8988T (cell line): ENCODE measurements around the gene RFTN2.
"Not testable (repeated sequence)": the region's sequence is repeated elsewhere in the genome, so short reads cannot be mapped to it uniquely, and the experiment has no call there.

Experiments used
- DNase-seq: peaks from one replicate; pipeline ENCODE4 v3.0.0; 2011

Gene RFTN2

DNA sequence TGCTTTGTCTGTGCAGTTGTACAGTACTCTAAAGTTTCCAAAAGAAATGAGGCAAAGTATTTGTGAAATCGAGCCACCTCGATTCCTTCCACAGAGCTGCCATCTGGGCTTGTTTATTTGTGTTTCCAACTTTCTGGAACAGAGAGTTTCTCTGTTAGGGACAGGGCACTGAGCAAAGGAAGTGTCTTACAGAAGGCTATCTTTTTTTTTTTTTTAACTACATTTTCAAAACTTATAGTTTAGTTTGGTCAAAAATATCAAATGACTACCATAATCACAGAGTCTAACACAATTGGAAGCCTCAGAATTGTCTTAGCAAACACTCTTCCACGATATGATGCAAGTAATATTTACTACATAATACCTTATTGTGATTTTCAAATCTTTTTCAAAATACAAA lies 796 bp downstream of the RFTN2 start:
- DNase-seq: no peak

DNA sequence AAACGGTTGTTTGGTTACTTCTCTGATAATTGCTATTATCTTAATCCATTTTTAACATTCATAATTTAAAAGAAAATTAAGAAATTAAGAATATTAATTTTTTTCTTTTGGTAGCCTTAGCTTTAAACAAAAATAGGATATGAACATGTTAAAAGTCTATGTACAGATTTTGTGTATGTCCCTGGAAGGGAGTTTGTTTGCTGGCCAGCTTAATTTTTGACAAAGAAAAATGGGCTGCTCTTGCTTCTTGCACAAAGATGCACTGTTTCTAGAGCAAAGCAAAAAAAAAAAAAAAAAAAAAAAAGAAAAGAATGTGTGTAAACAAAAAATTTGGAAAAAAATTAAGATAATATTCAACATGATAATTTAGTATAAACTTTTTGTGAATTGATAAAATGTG lies 1.3 kb downstream of the RFTN2 start:
- DNase-seq: no peak

DNA sequence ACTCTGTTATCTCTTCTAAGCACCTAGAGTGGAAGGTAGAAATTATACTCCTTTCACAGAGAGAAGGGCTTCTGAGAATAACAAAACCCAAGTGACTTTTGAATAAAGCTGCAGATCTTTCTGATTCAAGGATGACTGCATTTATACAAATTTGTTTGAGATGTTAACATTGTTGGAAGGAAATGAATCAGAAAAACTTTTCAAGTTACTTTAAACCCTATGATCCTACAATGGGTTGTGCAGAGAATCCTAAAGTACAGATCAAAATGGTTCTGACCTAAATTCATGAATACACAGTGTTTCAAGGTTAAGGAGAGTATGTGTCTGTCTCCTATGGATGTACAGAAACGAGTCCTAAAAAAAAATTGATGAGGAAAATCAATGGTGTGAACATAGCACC lies 1.8 kb downstream of the RFTN2 start:
- no peak for DNase-seq

DNA sequence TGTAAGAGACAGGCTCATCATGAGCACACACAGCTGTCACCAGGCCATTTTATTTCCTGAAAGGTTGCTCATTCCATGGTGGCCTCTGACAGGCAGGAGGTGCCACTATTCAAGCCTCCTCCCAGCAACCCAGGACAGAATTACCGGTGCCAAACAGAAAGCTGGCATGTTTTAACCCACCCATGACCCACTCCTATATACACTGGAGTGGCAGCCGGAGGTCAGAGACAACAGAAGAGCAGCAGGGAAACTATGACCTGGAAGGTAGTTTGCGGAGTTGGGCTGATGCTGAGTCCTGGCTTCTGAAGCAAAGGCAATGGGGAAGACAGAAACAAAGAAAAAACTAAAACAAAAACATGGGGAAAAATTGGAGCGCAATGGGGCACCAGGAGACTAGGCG lies 2.3 kb downstream of the RFTN2 start:
- DNase-seq: no peak

DNA sequence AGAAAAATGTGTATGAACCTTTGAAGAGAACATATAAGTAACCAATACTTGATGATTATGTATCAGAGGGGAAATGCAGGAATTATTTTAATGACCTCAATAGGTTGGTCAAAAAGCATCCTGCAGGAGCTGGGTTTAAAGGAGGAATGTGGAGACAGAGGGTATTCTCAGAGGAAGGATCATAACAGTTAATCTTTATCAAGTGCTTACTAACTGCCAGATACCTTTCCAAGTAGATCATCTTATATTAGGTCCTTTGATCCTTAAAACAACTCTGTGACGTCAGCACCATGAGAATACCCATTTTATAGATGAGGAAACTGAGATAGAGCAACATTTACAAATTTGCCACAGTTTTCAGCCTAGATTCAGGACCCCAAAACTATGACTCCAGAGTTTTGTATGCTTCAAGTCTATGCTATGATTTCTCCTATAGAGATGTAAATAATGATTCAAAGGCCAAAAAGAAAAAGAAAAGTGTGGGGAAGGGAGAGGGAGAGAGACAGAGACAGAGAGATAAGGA lies 3.0 kb downstream of the RFTN2 start:
- no peak for DNase-seq

DNA sequence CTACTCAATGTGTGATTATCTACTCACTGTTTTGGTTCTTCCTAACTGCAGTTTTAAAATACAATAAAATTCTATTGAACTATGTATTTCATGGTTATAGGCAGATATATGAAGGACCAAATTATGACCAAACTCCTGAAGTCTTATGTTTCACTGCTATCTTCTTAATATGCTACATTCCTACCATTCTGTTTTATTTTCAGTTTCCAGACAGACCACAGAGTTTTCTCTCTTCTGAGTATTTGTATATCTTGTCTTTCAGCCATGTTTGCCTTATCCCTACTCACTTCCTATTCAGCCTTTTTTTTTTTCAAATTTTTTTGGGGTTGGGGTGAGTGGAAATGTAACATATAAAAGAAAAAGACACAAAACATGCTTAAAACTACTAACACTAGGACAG lies 6.3 kb downstream of the RFTN2 start:
- DNase-seq: no peak

DNA sequence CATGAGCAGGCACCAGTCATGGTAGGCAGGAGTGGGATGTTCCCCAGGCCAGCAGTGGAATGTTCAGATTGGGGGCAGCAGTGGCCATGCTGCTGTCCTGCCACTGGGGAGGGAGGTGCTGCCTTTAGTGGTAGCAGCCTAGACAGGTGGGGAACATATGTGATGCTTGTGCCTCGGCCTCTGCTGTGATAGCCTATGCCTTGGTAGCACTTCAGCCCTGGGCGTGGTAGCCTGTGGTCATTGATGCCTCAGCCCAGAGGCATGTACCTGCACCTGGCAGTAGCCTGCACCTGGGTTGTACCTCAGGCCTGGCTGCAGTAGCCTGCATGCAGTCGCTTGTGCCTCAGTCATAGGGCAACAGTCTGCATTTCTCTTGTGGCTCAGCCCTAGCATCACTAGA lies 7.1 kb downstream of the RFTN2 start:
- no peak for DNase-seq

DNA sequence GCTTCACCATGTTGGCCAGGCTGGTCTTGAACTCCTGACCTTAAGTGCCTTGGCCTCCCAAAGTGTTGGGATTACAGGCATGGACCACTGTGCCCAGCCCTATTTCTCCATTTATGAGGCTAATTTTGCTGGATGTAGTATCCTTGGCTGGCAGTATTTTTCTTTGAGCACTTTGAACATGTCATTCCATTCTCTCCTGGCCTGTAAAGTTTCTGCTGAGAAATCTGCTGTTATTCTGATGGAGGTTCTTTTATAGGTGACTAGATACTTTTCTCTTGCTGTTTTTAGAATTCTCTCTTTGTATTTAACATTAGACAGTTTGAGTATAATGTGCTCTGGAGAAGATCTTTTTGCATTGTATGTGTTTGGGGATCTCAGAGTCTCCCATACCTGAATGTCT lies 9.1 kb downstream of the RFTN2 start:
- no peak for DNase-seq

DNA sequence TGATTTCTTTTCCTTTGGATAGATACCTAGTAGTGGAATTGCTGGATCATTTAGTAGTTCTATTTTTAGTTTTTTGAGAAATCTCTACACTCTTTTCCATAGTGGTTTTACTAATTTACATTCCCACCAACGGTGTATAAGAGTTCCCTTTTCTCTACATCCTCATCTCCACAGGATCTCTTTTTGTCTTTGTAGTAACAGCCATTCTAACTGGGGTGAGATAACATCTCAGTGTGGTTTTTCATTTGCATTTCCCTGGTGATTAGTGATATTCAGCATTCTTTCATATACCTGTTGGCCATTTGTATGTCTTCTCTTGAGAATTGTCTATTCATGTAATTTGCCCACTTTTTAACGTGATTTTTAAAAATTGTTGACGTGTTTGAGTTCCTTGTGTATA lies 13.8 kb downstream of the RFTN2 start:
- DNase-seq: no peak

DNA sequence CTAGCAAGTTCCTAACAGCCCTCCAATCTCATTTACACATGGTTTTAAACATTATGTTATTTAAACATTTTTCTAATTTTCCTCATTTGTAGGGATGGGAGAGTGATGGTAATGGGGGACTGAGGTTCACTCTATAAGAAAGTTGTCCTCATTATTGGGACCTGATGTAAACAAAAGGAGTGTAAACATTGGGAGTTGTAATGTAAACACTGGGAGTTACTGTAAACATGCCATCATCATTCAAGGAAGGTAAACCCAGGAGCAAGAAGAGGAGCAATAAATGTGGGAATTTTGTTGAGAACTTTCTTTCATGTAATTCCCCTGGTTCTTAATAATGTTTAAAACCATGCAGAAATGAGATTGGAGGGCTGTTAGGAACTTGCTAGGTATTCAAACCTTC lies 17.8 kb downstream of the RFTN2 start:
- no peak for DNase-seq

DNA sequence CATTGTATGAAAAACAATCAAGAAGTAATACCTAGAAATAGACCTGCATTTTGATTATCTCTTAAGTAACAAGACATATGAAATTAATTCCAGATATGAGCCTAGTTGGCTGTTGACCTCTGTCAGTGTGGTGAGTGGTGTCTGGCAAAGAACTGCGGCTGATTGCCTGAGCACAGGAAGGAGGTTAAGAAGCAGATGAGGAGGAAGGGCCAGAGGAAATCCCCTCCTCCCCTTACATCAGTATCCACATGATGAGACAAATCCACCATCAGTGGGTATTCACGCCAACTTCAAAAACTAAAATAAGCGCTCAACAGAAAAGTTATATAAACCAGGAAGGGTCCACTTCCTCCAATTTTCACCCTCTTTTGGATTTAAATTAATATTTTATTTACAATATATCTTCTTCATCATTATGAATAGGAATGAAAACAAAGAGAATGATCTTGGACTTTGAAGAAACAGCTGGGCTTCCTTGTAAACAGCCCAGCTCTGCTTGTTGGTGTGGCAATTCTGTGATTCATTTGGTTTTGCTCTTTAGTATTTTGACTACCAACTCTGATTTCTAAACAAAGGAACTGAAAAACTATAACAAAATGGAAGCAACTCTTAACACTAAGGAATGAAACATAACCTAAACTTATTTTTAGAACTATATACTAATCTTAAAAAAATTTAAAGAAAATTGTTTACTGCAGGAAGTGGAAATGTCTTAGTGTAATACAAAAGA lies 27.3 kb downstream of the RFTN2 start:
- no peak for DNase-seq

DNA sequence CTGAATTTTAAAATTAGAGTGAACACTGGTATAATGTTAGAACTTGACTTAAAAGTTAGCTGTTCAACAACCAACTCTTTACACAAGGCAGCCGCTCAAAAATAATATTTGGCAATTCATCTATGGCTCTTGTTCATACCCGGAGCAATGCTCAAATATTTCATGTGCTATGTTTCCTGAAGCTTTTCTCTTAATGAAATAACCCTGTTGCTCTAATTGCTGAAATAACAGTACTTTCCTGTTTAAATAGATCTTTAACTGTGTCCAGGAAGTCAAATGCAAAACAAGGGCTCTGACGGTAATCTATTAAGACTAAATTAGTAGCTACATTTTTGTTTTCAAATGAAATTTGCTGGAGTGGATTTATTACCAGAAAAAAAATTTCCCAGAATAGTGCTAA lies 33.7 kb downstream of the RFTN2 start:
- no peak for DNase-seq

DNA sequence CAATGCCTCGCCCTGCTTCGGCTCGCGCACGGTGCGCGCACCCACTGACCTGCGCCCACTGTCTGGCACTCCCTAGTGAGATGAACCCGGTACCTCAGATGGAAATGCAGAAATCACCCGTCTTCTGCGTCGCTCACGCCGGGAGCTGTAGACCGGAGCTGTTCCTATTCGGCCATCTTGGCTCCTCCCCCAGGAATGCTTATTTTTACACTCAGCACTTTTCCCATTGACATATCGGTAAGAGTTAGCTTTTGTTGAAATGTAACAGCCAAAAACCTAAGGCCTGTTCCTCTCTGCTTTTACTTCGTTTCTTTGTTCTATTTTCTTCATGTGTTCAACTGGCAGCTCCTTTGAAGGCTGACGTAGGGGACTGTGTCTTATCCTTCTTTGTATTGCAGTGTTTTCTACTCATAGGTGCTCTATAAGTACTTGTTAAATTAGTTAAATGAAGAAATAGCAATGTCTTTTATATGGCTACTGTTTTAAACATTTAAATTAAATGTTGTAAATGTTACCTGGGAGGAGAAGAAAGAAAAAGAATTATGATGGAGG lies 34.7 kb downstream of the RFTN2 start:
- DNase-seq: not testable (repeated sequence)

DNA sequence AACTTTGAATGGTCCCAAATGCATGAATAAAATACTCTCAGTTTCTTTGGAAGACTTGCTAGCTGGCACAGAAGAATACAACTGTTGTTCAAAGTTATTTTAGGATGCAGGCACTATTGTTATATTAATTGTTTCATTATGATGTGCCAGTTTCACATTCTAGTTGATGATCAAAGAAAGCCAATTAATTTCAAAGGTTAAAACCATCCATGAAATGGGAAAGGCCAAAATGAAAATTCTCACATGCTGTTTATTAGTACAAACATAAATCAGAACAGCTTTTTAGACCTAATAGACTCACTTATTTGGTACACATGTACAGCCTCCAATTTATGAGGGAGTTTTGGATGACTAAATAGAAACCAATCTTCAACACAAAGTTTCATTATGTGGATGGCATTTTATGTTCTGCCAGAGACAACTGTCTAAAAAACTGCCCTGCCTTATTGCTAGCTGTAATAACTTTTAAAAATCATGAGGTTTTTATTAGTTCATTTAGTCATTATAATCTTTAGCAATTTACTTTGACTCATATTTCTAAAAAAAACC lies 42.2 kb downstream of the RFTN2 start:
- DNase-seq: no peak

DNA sequence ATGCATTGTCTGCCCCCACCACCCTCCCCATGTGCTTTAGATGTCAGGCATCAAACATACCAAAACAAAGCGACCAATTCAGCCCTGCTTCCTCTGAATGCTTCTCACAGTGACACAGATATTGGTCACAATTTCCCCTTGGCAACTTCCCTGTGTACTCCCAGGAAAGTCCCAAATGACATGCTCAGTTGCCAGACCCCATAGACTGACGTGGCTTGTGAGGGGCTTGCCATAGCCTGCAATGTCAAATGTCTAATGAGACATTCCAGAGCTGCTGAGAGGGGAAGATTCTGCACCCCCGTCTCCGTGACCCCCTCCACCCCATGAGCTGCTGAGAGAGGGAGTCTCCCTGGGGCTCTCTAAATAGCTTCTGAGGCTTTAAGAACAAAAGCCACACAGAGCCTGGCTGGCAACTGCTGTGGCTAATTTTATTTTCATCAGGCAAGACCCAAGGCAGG lies 47.3 kb downstream of the RFTN2 start:
- no peak for DNase-seq

DNA sequence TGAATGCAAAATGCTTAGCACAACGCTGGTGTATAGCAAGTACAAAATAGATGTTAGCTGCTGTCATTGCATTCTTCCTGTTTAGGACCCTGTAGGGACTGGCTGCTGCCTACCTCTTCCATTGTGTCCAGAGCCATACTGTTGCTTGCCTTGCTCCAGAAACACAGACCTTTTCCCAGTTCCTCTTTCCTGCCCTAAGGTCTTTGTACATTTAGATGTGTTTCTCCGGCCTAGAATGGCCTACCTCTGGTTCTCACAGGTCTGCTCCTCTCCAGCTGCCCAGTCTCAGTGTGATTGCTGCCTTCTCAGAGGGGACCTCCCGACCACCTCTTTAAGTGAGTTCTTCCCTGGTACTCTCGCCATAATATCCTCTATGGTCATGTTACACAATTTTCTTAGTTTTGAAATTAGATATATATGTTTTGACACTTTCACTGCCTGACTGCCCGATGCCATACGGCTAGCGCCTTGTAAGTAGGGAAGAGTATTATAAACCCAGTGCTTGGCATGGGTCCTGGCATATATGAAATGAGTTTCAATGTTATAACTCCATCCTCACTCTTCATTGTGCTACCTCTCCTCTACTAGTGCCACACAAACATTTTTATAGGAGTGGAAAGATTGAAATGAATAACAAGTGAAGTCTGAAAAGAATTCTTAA lies 48.3 kb downstream of the RFTN2 start:
- DNase-seq: no peak

DNA sequence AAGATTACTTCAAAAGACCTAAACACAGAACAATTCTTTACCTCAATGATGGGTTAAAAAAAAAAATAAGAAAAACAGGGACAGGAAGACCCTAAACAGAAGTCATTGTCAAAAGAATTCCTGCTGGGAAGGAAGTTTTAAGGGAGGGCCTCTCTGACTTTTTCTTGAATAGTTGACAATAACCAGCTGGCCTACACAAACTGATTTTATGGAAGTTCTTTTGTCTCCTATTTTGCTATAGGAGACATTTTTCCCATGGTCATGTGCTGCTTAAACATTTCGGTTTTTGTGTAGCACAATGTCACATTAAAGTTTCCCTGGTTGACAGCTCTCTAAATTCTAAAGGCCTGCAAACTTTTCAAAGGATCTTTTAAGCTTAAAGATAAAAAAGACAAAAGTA lies 55.3 kb downstream of the RFTN2 start:
- no peak for DNase-seq

DNA sequence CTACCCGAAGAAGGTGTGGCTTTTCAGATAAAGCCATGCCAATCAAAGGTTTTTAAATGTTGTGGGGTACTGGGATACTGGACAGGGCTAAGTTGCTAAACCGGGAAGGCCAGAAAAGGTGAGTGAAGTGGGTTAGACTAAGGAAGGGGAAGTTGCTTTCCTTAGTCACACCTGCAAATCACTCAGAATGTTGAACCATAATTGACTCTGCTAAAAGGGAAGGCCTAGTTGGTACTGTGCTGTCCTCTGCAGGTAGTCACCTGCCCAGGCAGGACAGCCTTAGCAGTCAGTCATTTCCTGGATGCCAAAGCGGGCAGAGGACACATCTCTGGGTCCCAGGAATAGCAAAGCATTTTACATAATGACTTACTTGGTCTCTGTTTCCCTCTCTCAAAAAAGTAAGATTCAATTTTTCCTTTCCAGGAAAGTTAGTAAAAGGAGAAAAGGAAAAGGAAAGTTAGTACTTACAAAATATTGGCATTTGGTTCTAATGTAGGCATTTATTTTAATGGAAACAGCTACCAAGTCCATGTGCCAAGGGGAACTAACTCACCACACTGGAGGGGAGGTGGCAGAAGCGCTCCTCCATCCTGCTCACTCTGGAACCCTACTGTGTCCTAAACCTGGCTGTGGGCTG lies 60.3 kb downstream of the RFTN2 start:
- DNase-seq: no peak

DNA sequence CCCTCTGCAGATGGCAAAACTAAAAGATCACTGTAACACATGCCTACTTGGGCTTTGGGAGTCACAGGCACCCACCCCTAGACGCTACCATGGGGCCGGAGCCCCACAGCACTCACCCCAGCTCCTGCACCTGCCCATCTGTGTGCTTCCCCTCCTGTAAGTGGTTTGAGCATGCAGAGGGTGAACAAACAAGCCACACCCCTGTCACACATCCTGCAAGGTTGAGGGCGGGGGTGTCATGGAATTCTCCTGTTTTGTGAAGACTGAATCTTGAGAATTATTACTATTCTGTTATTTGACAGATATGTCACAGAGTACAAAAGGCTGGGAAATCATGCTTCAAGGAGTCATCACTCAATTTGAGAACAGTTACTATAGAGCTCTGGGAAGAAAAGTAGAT lies 60.9 kb downstream of the RFTN2 start:
- DNase-seq: no peak

DNA sequence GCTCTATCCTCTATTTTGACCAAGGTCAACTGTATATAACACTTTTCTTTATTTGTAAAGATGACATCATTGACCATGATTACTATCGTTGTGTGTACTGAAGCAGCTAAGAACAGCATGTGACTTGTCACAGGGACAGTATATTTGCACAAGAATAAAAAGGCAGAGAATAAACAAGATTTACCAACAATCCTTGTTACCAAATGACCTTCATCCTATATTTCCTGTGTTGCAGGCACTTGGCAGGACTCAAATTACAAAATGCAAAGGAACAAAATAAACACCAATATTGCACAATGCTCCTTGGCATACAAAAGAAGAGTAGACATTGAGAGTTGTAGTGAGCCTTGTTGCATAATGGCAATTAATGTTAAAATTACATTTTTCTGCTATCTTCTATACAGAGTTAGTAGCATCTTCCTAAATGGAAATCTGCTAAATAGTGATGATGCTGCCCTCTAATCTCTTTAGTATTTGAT lies 61.8 kb downstream of the RFTN2 start:
- DNase-seq: no peak

DNA sequence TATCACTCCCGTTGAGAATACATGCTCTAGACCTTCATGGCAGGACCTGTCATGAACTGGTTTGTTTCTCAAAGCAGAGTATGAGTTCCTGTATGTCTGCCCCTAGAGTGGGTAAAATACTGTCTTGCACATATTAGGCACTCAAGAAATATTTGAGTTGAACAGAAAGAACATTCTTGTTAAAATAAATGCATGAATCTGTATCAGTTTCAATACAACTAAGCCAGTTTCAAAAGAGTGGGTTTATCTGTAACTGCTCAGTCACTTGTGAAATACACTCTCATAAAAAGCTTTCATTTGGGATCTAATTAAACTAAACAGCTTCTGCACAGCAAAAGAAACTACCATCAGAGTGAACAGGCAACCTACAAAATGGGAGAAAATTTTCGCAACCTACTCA lies 69.2 kb downstream of the RFTN2 start:
- no peak for DNase-seq

DNA sequence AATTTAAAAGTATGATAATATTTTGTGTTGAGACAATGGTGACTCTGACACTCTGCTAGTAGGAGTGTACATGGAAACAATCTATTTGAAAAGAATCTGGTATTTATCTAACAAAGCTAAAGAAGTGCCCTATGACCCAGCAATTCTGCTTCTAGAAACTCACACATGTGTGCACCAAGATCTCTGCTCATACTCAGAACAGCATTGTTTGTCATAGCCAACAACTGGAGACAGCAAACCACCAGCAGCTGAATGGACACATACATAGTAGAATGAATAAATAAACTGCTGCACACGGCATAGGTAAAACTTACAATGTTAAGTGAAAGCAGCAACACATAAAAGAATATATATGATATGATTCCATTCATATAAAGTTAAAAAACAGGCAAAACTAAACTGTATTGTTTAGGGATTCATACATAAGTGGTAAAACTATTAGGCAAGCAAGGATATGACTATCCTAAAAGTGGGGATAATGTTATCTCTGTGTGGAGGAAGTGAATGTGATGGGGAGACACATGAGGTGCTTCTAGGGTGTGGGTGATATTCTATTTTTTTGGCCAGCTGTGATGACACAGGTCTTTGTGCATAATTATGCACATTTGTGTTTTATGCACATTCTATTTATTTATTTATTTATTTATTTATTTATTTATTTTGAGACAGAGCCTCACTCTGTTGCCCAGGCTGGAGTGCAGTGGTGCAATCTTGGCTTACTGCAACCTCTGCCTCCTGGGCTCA lies 71.1 kb downstream of the RFTN2 start:
- DNase-seq: no peak

DNA sequence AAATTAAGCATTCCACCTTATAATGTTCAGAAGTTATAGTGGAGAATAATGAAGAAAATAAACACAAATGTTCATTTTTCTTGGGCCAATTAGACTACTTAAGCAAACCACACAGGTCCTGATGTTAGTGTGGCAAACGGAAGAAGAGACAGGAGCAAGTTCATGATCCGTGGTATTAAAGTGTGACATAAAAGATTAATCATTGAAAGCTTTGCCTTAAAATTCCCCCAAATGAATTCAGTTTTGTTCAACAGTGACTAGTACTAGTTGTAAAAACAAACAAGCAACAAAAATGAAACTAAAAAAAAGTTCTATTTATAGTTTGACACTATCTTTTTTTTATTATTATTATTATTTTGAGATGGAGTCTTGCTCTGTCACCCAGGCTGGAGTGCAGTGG lies 73.7 kb downstream of the RFTN2 start:
- DNase-seq: no peak
